ENCODE measurements around the gene IKZF3. TPM values are rescaled to one million over a fixed set of nuclear protein-coding genes. Genes with fewer than 3 reads are reported as not detected.

Gene IKZF3
- total RNA-seq, 1 donor from 2014 or later, result 0.34 TPM

DNA sequence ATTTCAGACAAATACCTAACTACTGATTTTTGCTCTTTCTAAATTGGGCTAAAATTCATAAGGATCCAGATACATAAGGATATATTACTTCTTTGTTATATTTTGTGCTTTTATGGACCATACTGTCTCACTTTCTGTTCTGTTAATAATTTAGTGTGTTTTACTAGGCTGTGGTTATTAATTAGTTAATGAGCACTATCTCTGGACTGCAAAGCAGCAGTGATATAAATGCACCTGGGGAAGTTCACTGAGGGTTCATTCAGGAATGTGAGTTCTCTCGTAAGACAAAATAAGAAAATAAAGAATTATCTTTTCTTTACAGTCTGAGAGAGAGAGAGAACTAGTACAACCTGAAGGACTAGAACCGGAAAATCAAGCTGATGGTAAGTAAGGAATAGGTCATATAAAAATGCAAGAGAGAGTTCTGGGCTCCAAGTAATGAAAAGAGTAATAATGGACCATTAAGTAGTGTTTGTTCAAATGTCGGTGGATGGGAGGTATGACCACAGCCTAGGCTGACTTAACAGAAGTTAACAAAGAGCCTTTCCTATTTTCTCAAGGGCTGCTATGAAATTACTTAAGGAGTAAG, 55.6 kb downstream of the IKZF3 start:
- H3K27ac ChIP-seq (ENCODE audit: low read depth, low read length), result no peak overlapping the region
- no peaks in the 10 kb centered on the region for H3K36me3 Mint-ChIP-seq (ENCODE audit: low read depth, unreplicated experiment)
- no peaks in the 10 kb centered on the region for H3K4me1 ChIP-seq (ENCODE audit: insufficient read depth, low read length)
- H2AFZ ChIP-seq (ENCODE audit: low read depth, low read length), result no peak overlapping the region
- DNase-seq (ENCODE audit: low read depth) (no peak), FAIRE-seq (no peak)
- H3K4me3 ChIP-seq (ENCODE audit: insufficient read depth, low read depth, low read length), result no peak overlapping the region
- TF ChIP-seq EZH2 (IDR thresholded peaks at IDR 0.05; ENCODE audit: insufficient read depth, low read length), result no peak
- TF ChIP-seq, protein P1, sequence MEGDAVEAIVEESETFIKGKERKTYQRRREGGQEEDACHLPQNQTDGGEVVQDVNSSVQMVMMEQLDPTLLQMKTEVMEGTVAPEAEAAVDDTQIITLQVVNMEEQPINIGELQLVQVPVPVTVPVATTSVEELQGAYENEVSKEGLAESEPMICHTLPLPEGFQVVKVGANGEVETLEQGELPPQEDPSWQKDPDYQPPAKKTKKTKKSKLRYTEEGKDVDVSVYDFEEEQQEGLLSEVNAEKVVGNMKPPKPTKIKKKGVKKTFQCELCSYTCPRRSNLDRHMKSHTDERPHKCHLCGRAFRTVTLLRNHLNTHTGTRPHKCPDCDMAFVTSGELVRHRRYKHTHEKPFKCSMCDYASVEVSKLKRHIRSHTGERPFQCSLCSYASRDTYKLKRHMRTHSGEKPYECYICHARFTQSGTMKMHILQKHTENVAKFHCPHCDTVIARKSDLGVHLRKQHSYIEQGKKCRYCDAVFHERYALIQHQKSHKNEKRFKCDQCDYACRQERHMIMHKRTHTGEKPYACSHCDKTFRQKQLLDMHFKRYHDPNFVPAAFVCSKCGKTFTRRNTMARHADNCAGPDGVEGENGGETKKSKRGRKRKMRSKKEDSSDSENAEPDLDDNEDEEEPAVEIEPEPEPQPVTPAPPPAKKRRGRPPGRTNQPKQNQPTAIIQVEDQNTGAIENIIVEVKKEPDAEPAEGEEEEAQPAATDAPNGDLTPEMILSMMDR (IDR thresholded peaks at IDR 0.05; ENCODE audit: insufficient read depth, low read depth, low read length), result no peak
- no peak overlapping the region for H3K4me2 ChIP-seq (ENCODE audit: low read length)
- H3K9ac ChIP-seq (ENCODE audit: low read length), result no peak overlapping the region
- H3K4me3 Mint-ChIP-seq (ENCODE audit: unreplicated experiment), result no peak overlapping the region
- H3K27ac Mint-ChIP-seq (ENCODE audit: unreplicated experiment), result no peak overlapping the region
- H3K36me3 ChIP-seq (ENCODE audit: insufficient read depth, low read length), result no peaks in the 10 kb centered on the region
- H4K20me1 ChIP-seq (ENCODE audit: insufficient read depth, low read length), result no peaks in the 10 kb centered on the region
- peaks cover 1% of the 10 kb centered on the region for H3K4me1 Mint-ChIP-seq (ENCODE audit: low read depth, unreplicated experiment)
- H3K79me2 ChIP-seq (ENCODE audit: insufficient read depth, low read length), result no peaks in the 10 kb centered on the region
- H3K27me3 Mint-ChIP-seq (ENCODE audit: low read depth, unreplicated experiment), result peaks cover 9% of the 10 kb centered on the region
- peaks cover 35% of the 10 kb centered on the region for H3K27me3 ChIP-seq (ENCODE audit: insufficient read depth, low read length)
- no peaks in the 10 kb centered on the region for H3K9me3 Mint-ChIP-seq (ENCODE audit: unreplicated experiment)
- H3K9me3 ChIP-seq (ENCODE audit: insufficient read depth, low read depth, low read length), result no peaks in the 10 kb centered on the region

DNA sequence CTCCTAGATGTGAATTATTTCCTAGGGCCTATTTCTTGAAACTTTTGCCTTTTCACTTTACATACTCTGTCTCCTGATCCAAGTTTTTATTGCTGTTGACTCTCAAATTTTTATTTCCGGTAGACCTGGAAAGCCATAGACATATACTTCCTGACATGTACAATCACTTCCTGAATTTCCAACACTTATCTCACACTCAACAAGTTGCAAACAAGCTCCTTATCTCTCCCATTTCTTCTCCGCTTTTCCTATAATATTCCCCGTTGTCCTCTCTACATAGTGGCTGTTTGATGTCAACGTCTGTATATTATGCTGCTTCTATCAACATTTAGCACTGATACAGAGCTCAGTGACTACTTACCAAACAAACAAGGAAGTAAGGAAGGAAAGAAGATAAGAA, 59.3 kb downstream of the IKZF3 start:
- no peaks in the 10 kb centered on the region for H3K4me1 ChIP-seq (ENCODE audit: insufficient read depth, low read length)
- H3K4me2 ChIP-seq (ENCODE audit: low read length), result no peak overlapping the region
- Mint-ChIP-seq H3K9me3 (ENCODE audit: unreplicated experiment) (no peaks in the 10 kb centered on the region), H3K36me3 (ENCODE audit: low read depth, unreplicated experiment) (no peaks in the 10 kb centered on the region), H3K27me3 (ENCODE audit: low read depth, unreplicated experiment) (peaks cover 9% of the 10 kb centered on the region), H3K4me3 (ENCODE audit: unreplicated experiment) (no peak overlapping the region), H3K27ac (ENCODE audit: unreplicated experiment) (no peak overlapping the region), H3K4me1 (ENCODE audit: low read depth, unreplicated experiment) (peaks cover 3% of the 10 kb centered on the region)
- DNase-seq (ENCODE audit: low read depth), result no peak
- no peaks in the 10 kb centered on the region for H3K79me2 ChIP-seq (ENCODE audit: insufficient read depth, low read length)
- no peak overlapping the region for H3K27ac ChIP-seq (ENCODE audit: low read depth, low read length)
- H3K9ac ChIP-seq (ENCODE audit: low read length), result no peak overlapping the region
- no peaks in the 10 kb centered on the region for H3K36me3 ChIP-seq (ENCODE audit: insufficient read depth, low read length)
- FAIRE-seq, result no peak
- no peak for TF ChIP-seq EZH2 (IDR thresholded peaks at IDR 0.05; ENCODE audit: insufficient read depth, low read length)
- H3K4me3 ChIP-seq (ENCODE audit: insufficient read depth, low read depth, low read length), result no peak overlapping the region
- H3K27me3 ChIP-seq (ENCODE audit: insufficient read depth, low read length), result peaks cover 37% of the 10 kb centered on the region
- H3K9me3 ChIP-seq (ENCODE audit: insufficient read depth, low read depth, low read length), result no peaks in the 10 kb centered on the region
- H2AFZ ChIP-seq (ENCODE audit: low read depth, low read length), result no peak overlapping the region
- H4K20me1 ChIP-seq (ENCODE audit: insufficient read depth, low read length), result no peaks in the 10 kb centered on the region

GRCh38 chr17:39801055-39801454, 63.1 kb downstream of the IKZF3 start:
- Mint-ChIP-seq H3K27ac (ENCODE audit: unreplicated experiment) (no peak overlapping the region), H3K27me3 (ENCODE audit: low read depth, unreplicated experiment) (peaks cover 6% of the 10 kb centered on the region)
- no peak for FAIRE-seq

More at GRCh38 chr17:39801055-39801454, 63.1 kb downstream of the IKZF3 start:
- Histone ChIP-seq H4K20me1 (ENCODE audit: insufficient read depth, low read length) (no peaks in the 10 kb centered on the region), H3K79me2 (ENCODE audit: insufficient read depth, low read length) (no peaks in the 10 kb centered on the region), H3K9me3 (ENCODE audit: insufficient read depth, low read depth, low read length) (no peaks in the 10 kb centered on the region), H3K27ac (ENCODE audit: low read depth, low read length) (no peak overlapping the region), H3K4me2 (ENCODE audit: low read length) (no peak overlapping the region), H3K4me3 (ENCODE audit: insufficient read depth, low read depth, low read length) (no peak overlapping the region), H3K4me1 (ENCODE audit: insufficient read depth, low read length) (no peaks in the 10 kb centered on the region), H3K36me3 (ENCODE audit: insufficient read depth, low read length) (no peaks in the 10 kb centered on the region), H2AFZ (ENCODE audit: low read depth, low read length) (no peak overlapping the region), H3K9ac (ENCODE audit: low read length) (no peak overlapping the region), H3K27me3 (ENCODE audit: insufficient read depth, low read length) (peaks cover 29% of the 10 kb centered on the region)
- no peak for DNase-seq (ENCODE audit: low read depth)
- H3K4me3 Mint-ChIP-seq (ENCODE audit: unreplicated experiment), result no peak overlapping the region
- H3K9me3 Mint-ChIP-seq (ENCODE audit: unreplicated experiment), result peaks cover 1% of the 10 kb centered on the region
- TF ChIP-seq, protein P1 (IDR thresholded peaks at IDR 0.05; ENCODE audit: insufficient read depth, low read depth, low read length), result no peak
- H3K4me1 Mint-ChIP-seq (ENCODE audit: low read depth, unreplicated experiment), result peaks cover 3% of the 10 kb centered on the region
- H3K36me3 Mint-ChIP-seq (ENCODE audit: low read depth, unreplicated experiment), result no peaks in the 10 kb centered on the region
